Stimulated activated CD4-positive, alpha-beta T cell treated with anti-CD3 and anti-CD28 coated beads, Interleukin-1b, Interleukin-23, amount 100 ng/mL, for 4 hours (primary cell): ENCODE data around the gene CYLD.
A peak's percentile ranks its signal among the peaks of the same experiment; 100 is the strongest.

Experiments
- DNase-seq, 2 donors: peaks; one replicate each; pipeline ENCODE4 v3.0.0-alpha.2; 2020; ENCODE audit warnings: low read depth in 2 of 2

The CYLD gene

GRCh38 chr16:50816901-50817555 lies 75.1 kb downstream of the CYLD start:
- DNase-seq: no peak

- no peak for DNase-seq
Measured at GRCh38 chr16:50818380-50818779, 76.5 kb downstream of the CYLD start.

- DNase-seq: no peak
Measured at GRCh38 chr16:50819706-50820105, 77.8 kb downstream of the CYLD start.

- no peak for DNase-seq
Measured at GRCh38 chr16:50820225-50820624, 78.3 kb downstream of the CYLD start.

GRCh38 chr16:50821586-50821985 lies 79.7 kb downstream of the CYLD start:
- no peak for DNase-seq

GRCh38 chr16:50822671-50823070 lies 80.8 kb downstream of the CYLD start:
- no peak for DNase-seq

GRCh38 chr16:50826797-50827316 lies 85.0 kb downstream of the CYLD start:
- no peak for DNase-seq

- no peak for DNase-seq
Measured at GRCh38 chr16:50828164-50828702, 86.3 kb downstream of the CYLD start.

GRCh38 chr16:50830698-50831097 lies 88.8 kb downstream of the CYLD start:
- DNase-seq: no peak

- no peak for DNase-seq
Measured at GRCh38 chr16:50831751-50832150, 89.9 kb downstream of the CYLD start.

- DNase-seq: no peak
Measured at GRCh38 chr16:50833929-50834328, 92.0 kb downstream of the CYLD start.

- DNase-seq: no peak
Measured at GRCh38 chr16:50834701-50835100, 92.8 kb downstream of the CYLD start.

- DNase-seq: no peak
Measured at GRCh38 chr16:50835358-50836060, 93.6 kb downstream of the CYLD start.

- DNase-seq: no peak
Measured at GRCh38 chr16:50836121-50836621, 94.3 kb downstream of the CYLD start.

GRCh38 chr16:50837324-50837723 lies 95.4 kb downstream of the CYLD start:
- no peak for DNase-seq

GRCh38 chr16:50838165-50838564 lies 96.3 kb downstream of the CYLD start:
- DNase-seq: no peak

- no peak for DNase-seq
Measured at GRCh38 chr16:50838885-50839284, 97.0 kb downstream of the CYLD start.

- no peak for DNase-seq
Measured at GRCh38 chr16:50839356-50839755, 97.5 kb downstream of the CYLD start.

GRCh38 chr16:50839920-50840729 lies 98.2 kb downstream of the CYLD start:
- no peak for DNase-seq

GRCh38 chr16:50841081-50841886 lies 99.4 kb downstream of the CYLD start:
- DNase-seq: peak; percentile 15 to 28

- DNase-seq: no peak
Measured at GRCh38 chr16:50842013-50842505, 100.2 kb downstream of the CYLD start.
